Esophagus squamous epithelium (tissue), 4 donors: ENCODE data around the gene MED27.

Experiments used
- POLR2A ChIP-seq, 4 donors: fragments of 450-650 bp; IDR thresholded peaks; one replicate each; pipeline ENCODE4 v1.6.1; 2017; ENCODE audit warnings: antibody characterized with exemption in 4 of 4, mild to moderate bottlenecking in 4 of 4, moderate library complexity in 3 of 4
- TF ChIP-seq, protein P1 (sequence below), 6 experiments: fragments of 450-650 bp in 4 of 6; fragments of 200-600 bp in 2 of 6; sonication (generic) in 2 of 6; IDR thresholded peaks; one replicate each; pipeline ENCODE4 v1.5.1; 2016 to 2019; ENCODE audit warnings: antibody characterized with exemption in 6 of 6, mild to moderate bottlenecking in 4 of 6, moderate library complexity in 4 of 6

DNA sequence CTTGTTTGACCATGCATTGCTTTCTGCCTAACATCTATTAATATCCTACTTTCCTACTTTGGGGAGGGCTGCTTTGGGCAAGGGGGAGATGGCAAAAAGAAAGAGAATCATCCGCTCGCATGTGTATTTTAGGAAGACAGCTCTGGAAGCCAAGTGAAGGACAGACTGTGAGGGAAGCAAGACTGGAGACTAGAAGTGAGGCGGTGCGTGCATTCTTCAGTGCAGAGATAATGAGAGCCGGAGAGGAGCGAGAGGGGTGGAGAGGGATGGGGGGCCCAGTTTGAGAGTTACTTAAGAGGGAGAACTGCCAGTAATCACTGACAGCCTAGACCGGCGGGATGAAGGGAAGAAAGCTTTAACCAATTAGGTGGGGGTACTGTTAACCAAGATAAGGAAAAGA, 188.1 kb downstream of the MED27 start:
- TF ChIP-seq POLR2A (IDR thresholded peaks at IDR 0.05), result no peak
- TF ChIP-seq, protein P1, sequence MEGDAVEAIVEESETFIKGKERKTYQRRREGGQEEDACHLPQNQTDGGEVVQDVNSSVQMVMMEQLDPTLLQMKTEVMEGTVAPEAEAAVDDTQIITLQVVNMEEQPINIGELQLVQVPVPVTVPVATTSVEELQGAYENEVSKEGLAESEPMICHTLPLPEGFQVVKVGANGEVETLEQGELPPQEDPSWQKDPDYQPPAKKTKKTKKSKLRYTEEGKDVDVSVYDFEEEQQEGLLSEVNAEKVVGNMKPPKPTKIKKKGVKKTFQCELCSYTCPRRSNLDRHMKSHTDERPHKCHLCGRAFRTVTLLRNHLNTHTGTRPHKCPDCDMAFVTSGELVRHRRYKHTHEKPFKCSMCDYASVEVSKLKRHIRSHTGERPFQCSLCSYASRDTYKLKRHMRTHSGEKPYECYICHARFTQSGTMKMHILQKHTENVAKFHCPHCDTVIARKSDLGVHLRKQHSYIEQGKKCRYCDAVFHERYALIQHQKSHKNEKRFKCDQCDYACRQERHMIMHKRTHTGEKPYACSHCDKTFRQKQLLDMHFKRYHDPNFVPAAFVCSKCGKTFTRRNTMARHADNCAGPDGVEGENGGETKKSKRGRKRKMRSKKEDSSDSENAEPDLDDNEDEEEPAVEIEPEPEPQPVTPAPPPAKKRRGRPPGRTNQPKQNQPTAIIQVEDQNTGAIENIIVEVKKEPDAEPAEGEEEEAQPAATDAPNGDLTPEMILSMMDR (IDR thresholded peaks at IDR 0.05), result no peak
